Mammary epithelial cell (primary cell): ENCODE measurements around the gene PAM16.

Experiments used
- EZH2 ChIP-seq: IDR thresholded peaks from 2 replicates; pipeline ENCODE4 v1.6.1; 2012; ENCODE audit warnings: low read length, inconsistent platforms, borderline replicate concordance
- TF ChIP-seq, protein P1 (sequence below), 2 donors: IDR thresholded peaks in 1 of 2; conservative IDR thresholded peaks in 1 of 2; 2 replicates each; pipeline ENCODE4 v1.5.1; 2011 to 2012; ENCODE audit warnings: inconsistent platforms in 2 of 2, low read length in 2 of 2, mild to moderate bottlenecking in 2 of 2, control low read depth in 1 of 2, low read depth in 1 of 2; ENCODE audit not compliant: insufficient read depth in 1 of 2; ENCODE audit errors: extremely low read depth in 1 of 2

GRCh38 chr16:4316108-4316863 lies 34.8 kb downstream of the PAM16 start:
- TF ChIP-seq, protein P1, sequence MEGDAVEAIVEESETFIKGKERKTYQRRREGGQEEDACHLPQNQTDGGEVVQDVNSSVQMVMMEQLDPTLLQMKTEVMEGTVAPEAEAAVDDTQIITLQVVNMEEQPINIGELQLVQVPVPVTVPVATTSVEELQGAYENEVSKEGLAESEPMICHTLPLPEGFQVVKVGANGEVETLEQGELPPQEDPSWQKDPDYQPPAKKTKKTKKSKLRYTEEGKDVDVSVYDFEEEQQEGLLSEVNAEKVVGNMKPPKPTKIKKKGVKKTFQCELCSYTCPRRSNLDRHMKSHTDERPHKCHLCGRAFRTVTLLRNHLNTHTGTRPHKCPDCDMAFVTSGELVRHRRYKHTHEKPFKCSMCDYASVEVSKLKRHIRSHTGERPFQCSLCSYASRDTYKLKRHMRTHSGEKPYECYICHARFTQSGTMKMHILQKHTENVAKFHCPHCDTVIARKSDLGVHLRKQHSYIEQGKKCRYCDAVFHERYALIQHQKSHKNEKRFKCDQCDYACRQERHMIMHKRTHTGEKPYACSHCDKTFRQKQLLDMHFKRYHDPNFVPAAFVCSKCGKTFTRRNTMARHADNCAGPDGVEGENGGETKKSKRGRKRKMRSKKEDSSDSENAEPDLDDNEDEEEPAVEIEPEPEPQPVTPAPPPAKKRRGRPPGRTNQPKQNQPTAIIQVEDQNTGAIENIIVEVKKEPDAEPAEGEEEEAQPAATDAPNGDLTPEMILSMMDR (conservative IDR thresholded peaks at IDR 0.05 in 1 of 2, IDR thresholded peaks at IDR 0.05 in 1 of 2; ENCODE audit: extremely low read depth in 1 of 2, insufficient read depth in 1 of 2, low read depth in 1 of 2, low read length in 2 of 2), result no peak
- TF ChIP-seq EZH2, result no peak
